ENCODE data around the gene MPDU1.

MPDU1 gene

DNA sequence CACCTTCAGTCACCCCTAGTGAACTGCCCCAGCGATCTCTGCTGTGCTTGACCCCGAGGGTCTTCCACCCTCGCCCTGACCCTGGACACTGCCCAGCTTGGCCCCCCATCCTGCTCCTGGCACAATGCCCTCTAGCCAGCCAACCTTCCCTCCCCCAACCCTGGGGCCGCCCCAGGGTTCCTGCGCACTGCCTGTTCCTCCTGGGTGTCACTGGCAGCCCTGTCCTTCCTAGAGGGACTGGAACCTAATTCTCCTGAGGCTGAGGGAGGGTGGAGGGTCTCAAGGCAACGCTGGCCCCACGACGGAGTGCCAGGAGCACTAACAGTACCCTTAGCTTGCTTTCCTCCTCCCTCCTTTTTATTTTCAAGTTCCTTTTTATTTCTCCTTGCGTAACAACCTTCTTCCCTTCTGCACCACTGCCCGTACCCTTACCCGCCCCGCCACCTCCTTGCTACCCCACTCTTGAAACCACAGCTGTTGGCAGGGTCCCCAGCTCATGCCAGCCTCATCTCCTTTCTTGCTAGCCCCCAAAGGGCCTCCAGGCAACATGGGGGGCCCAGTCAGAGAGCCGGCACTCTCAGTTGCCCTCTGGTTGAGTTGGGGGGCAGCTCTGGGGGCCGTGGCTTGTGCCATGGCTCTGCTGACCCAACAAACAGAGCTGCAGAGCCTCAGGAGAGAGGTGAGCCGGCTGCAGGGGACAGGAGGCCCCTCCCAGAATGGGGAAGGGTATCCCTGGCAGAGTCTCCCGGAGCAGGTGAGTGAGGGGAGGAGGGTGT, 24.9 kb upstream of the MPDU1 start, which contains the start of gene TNFSF13:
Gene TNFSF13, plus strand, starts transcription at position 207 of the 776 bp plus-strand sequence. Its CDS starts 290 bp downstream, at position 497.
- Histone ChIP-seq H3K79me2 (ENCODE audit: control insufficient read depth, low read length) (peaks cover 26% of the 10 kb centered on the region), H3K4me1 (ENCODE audit: control insufficient read depth, low read length) (peaks cover 42% of the 10 kb centered on the region), H3K4me3 (ENCODE audit: low read length) (peak within 1 kb of the TSS; percentile 14; the same call in 1 of the 2 replicates), H3K27ac (ENCODE audit: low read depth, low read length) (no peak within 1 kb of the TSS), H3K4me2 (ENCODE audit: low read length) (peak within 1 kb of the TSS; percentile 33; the same call in 1 of the 2 replicates), H3K27me3 (ENCODE audit: control insufficient read depth, low read length) (peaks cover 9% of the 10 kb centered on the region), H4K20me1 (ENCODE audit: control insufficient read depth, insufficient read depth, low read depth, low read length) (no peaks in the 10 kb centered on the region), H3K9me2 (replicated peaks; ENCODE audit: control insufficient read depth, low read length) (no peaks in the 10 kb centered on the region), H3F3A (ENCODE audit: control insufficient read depth, insufficient read depth) (0 out of 2 replicates have a peak, but pooled peaks cover 3% of the 10 kb centered on the region), H3K36me3 (ENCODE audit: control insufficient read depth, low read length) (peaks cover 16% of the 10 kb centered on the region), H3K9me3 (ENCODE audit: control insufficient read depth, insufficient read depth, low read length) (no peaks in the 10 kb centered on the region)
- TF ChIP-seq, protein P1, sequence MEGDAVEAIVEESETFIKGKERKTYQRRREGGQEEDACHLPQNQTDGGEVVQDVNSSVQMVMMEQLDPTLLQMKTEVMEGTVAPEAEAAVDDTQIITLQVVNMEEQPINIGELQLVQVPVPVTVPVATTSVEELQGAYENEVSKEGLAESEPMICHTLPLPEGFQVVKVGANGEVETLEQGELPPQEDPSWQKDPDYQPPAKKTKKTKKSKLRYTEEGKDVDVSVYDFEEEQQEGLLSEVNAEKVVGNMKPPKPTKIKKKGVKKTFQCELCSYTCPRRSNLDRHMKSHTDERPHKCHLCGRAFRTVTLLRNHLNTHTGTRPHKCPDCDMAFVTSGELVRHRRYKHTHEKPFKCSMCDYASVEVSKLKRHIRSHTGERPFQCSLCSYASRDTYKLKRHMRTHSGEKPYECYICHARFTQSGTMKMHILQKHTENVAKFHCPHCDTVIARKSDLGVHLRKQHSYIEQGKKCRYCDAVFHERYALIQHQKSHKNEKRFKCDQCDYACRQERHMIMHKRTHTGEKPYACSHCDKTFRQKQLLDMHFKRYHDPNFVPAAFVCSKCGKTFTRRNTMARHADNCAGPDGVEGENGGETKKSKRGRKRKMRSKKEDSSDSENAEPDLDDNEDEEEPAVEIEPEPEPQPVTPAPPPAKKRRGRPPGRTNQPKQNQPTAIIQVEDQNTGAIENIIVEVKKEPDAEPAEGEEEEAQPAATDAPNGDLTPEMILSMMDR (IDR thresholded peaks at IDR 0.05; ENCODE audit: low read depth, low read length, poor library complexity, severe bottlenecking) = no peak
- no peak for TF ChIP-seq EZH2phosphoT487 (IDR thresholded peaks at IDR 0.05; ENCODE audit: borderline replicate concordance, low read length)

GRCh38 chr17:7559320-7560171, 24.1 kb upstream of the MPDU1 start:
- peak overlapping the region; percentile 79; the same call in 1 of the 2 replicates for H3K4me3 ChIP-seq (ENCODE audit: low read length)
- no peaks in the 10 kb centered on the region for H3K9me3 ChIP-seq (ENCODE audit: control insufficient read depth, insufficient read depth, low read length)
- no peak overlapping the region for H3K27ac ChIP-seq (ENCODE audit: low read depth, low read length)
- no peaks in the 10 kb centered on the region for H4K20me1 ChIP-seq (ENCODE audit: control insufficient read depth, insufficient read depth, low read depth, low read length)
- 0 out of 2 replicates have a peak, but pooled peaks cover 3% of the 10 kb centered on the region for H3F3A ChIP-seq (ENCODE audit: control insufficient read depth, insufficient read depth)
- H3K4me1 ChIP-seq (ENCODE audit: control insufficient read depth, low read length) = peaks cover 49% of the 10 kb centered on the region
- peaks cover 7% of the 10 kb centered on the region for H3K27me3 ChIP-seq (ENCODE audit: control insufficient read depth, low read length)
- H3K36me3 ChIP-seq (ENCODE audit: control insufficient read depth, low read length) = peaks cover 24% of the 10 kb centered on the region
- H3K4me2 ChIP-seq (ENCODE audit: low read length) = peak overlapping the region; percentile 92
- H3K9me2 ChIP-seq (replicated peaks; ENCODE audit: control insufficient read depth, low read length) = no peaks in the 10 kb centered on the region
- H3K79me2 ChIP-seq (ENCODE audit: control insufficient read depth, low read length) = peaks cover 34% of the 10 kb centered on the region
- TF ChIP-seq, protein P1 (IDR thresholded peaks at IDR 0.05; ENCODE audit: low read depth, low read length, poor library complexity, severe bottlenecking) = no peak
- TF ChIP-seq EZH2phosphoT487 (IDR thresholded peaks at IDR 0.05; ENCODE audit: borderline replicate concordance, low read length) = no peak

DNA sequence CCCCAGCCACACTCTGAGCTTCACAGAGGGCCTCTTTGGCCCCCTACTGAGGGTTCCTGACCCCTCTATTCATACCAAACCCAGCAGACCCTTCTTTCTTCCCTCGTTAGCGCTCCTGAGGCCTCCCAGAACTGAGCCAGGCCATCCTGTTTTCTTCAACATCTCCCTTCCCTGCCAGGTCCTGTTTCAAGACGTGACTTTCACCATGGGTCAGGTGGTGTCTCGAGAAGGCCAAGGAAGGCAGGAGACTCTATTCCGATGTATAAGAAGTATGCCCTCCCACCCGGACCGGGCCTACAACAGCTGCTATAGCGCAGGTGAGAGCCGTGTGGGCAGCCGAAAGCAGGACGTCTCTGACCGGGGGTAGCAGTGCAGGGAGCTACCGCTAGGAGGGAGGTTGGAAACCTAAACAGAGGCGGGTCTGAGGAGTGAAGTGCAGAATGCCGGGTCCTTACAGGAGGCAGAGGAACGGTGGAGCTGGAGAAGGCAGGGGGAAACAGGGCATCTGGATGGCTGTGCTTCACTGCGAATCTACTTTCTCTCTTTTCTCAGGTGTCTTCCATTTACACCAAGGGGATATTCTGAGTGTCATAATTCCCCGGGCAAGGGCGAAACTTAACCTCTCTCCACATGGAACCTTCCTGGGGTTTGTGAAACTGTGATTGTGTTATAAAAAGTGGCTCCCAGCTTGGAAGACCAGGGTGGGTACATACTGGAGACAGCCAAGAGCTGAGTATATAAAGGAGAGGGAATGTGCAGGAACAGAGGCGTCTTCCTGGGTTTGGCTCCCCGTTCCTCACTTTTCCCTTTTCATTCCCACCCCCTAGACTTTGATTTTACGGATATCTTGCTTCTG, 23.3 kb upstream of the MPDU1 start:
- peaks cover 7% of the 10 kb centered on the region for H3K27me3 ChIP-seq (ENCODE audit: control insufficient read depth, low read length)
- peak overlapping the region; percentile 79 for H3K4me3 ChIP-seq (ENCODE audit: low read length)
- 0 out of 2 replicates have a peak, but pooled peaks cover 3% of the 10 kb centered on the region for H3F3A ChIP-seq (ENCODE audit: control insufficient read depth, insufficient read depth)
- peaks cover 33% of the 10 kb centered on the region for H3K36me3 ChIP-seq (ENCODE audit: control insufficient read depth, low read length)
- no peak for TF ChIP-seq EZH2phosphoT487 (IDR thresholded peaks at IDR 0.05; ENCODE audit: borderline replicate concordance, low read length)
- TF ChIP-seq, protein P1 (IDR thresholded peaks at IDR 0.05; ENCODE audit: low read depth, low read length, poor library complexity, severe bottlenecking) = no peak
- H3K79me2 ChIP-seq (ENCODE audit: control insufficient read depth, low read length) = peaks cover 43% of the 10 kb centered on the region
- peaks cover 49% of the 10 kb centered on the region for H3K4me1 ChIP-seq (ENCODE audit: control insufficient read depth, low read length)
- no peaks in the 10 kb centered on the region for H4K20me1 ChIP-seq (ENCODE audit: control insufficient read depth, insufficient read depth, low read depth, low read length)
- H3K4me2 ChIP-seq (ENCODE audit: low read length) = peak overlapping the region; percentile 92
- no peaks in the 10 kb centered on the region for H3K9me2 ChIP-seq (replicated peaks; ENCODE audit: control insufficient read depth, low read length)
- no peak overlapping the region; the same call in 1 of the 2 replicates for H3K27ac ChIP-seq (ENCODE audit: low read depth, low read length)
- no peaks in the 10 kb centered on the region for H3K9me3 ChIP-seq (ENCODE audit: control insufficient read depth, insufficient read depth, low read length)

Data from DOHH2 (cell line).